ENCODE results near the gene MAN2C1. TPM values are rescaled to one million over a fixed set of nuclear protein-coding genes. Genes with fewer than 3 reads are reported as not detected.

The MAN2C1 gene
- total RNA-seq, 2 donors from 2014 or later, result 186 to 339 TPM

- intact Hi-C loops (cut with DNase I), result no loop called here
- WGBS, 2 donors, result 92 to 93% methylated on average over 11 of the region's 11 CpGs
- Histone ChIP-seq H3K4me3 (no peak overlapping the region), H3K27ac (no peak overlapping the region), H3K4me1 (peaks cover 22% of the 10 kb centered on the region), H3K9me3 (no peaks in the 10 kb centered on the region), H3K36me3 (replicated peaks in 1 of 2; ENCODE audit: insufficient read depth in 1 of 2, low read depth in 2 of 2) (peaks cover 0 to 16% of the 10 kb centered on the region in 2 donors), H3K27me3 (no peaks in the 10 kb centered on the region)
- DNase-seq (no peak), ATAC-seq (no peak)
- no peak for TF ChIP-seq POLR2A (IDR thresholded peaks at IDR 0.05)
- TF ChIP-seq, protein P1, sequence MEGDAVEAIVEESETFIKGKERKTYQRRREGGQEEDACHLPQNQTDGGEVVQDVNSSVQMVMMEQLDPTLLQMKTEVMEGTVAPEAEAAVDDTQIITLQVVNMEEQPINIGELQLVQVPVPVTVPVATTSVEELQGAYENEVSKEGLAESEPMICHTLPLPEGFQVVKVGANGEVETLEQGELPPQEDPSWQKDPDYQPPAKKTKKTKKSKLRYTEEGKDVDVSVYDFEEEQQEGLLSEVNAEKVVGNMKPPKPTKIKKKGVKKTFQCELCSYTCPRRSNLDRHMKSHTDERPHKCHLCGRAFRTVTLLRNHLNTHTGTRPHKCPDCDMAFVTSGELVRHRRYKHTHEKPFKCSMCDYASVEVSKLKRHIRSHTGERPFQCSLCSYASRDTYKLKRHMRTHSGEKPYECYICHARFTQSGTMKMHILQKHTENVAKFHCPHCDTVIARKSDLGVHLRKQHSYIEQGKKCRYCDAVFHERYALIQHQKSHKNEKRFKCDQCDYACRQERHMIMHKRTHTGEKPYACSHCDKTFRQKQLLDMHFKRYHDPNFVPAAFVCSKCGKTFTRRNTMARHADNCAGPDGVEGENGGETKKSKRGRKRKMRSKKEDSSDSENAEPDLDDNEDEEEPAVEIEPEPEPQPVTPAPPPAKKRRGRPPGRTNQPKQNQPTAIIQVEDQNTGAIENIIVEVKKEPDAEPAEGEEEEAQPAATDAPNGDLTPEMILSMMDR (IDR thresholded peaks at IDR 0.05), result no peak
These were observed 3.7 kb upstream of the MAN2C1 start for GRCh38 chr15:75371901-75372688.

- H3K27ac ChIP-seq, result no peak overlapping the region
- H3K4me1 ChIP-seq, result peaks cover 25% of the 10 kb centered on the region
- H3K27me3 ChIP-seq, result no peaks in the 10 kb centered on the region
- no peak overlapping the region for H3K4me3 ChIP-seq
- ATAC-seq (no peak), DNase-seq (no peak)
- H3K9me3 ChIP-seq, result no peaks in the 10 kb centered on the region
- TF ChIP-seq, protein P1 (IDR thresholded peaks at IDR 0.05), result no peak
- no peak for TF ChIP-seq POLR2A (IDR thresholded peaks at IDR 0.05)
- 73 to 91% methylated on average over 1 of the region's 1 CpG for WGBS, 2 donors
- intact Hi-C loops (cut with DNase I), result no loop called here
- H3K36me3 ChIP-seq (replicated peaks in 1 of 2; ENCODE audit: insufficient read depth in 1 of 2, low read depth in 2 of 2), result peaks cover 0 to 14% of the 10 kb centered on the region in 2 donors
These were observed 3.1 kb upstream of the MAN2C1 start for GRCh38 chr15:75371486-75371885.

DNA sequence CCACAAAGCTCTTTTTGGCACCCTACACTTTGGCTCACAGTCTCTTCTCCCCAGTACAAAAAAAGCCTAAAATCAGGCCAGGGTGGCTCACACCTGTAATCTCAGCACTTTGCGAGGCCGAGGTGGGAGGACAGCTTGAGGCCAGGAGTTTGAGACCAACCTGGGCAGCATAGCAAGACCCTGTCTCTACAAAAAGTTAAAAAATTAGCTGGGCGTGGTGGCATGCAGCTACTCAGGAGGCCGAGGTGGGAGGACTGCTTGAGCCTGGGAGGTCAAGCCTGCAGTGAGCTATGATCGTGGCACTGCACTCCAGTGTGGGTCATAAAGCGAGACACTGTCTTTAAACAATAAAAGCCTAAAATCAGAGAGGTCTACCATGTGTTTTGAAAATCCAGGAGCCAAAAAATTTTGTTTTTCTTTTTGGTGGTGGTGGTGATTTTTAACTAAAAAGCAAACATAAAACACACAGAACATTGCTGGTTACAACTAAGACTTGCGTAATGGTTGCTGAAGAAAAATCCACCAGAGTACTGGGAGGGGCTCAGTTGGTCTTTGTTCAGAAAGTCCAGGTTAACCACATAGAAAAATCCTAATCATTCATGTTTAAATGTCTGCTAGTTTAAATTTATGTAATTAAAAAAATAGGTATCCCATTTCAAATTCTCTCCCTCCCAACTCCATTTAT is 1.6 kb upstream of the MAN2C1 start:
- WGBS, 2 donors, result 91 to 94% methylated on average over 7 of the region's 7 CpGs
- TF ChIP-seq, protein P1 (IDR thresholded peaks at IDR 0.05), result no peak
- no peak for TF ChIP-seq POLR2A (IDR thresholded peaks at IDR 0.05)
- intact Hi-C loops (cut with DNase I), result loop anchor here (10.0 kb wide), 1 partner anchor 315 kb away; no protein-coding TSS in a partner anchor
- Histone ChIP-seq H3K36me3 (replicated peaks in 1 of 2; ENCODE audit: insufficient read depth in 1 of 2, low read depth in 2 of 2) (peaks cover 0 to 19% of the 10 kb centered on the region in 2 donors), H3K9me3 (no peaks in the 10 kb centered on the region), H3K27ac (peak overlapping the region in 3 of 4 donors; percentile 97 to 99 (median 99)), H3K4me1 (peaks cover 25% of the 10 kb centered on the region), H3K27me3 (no peaks in the 10 kb centered on the region), H3K4me3 (no peak overlapping the region)
- ATAC-seq (no peak), DNase-seq (no peak)

DNA sequence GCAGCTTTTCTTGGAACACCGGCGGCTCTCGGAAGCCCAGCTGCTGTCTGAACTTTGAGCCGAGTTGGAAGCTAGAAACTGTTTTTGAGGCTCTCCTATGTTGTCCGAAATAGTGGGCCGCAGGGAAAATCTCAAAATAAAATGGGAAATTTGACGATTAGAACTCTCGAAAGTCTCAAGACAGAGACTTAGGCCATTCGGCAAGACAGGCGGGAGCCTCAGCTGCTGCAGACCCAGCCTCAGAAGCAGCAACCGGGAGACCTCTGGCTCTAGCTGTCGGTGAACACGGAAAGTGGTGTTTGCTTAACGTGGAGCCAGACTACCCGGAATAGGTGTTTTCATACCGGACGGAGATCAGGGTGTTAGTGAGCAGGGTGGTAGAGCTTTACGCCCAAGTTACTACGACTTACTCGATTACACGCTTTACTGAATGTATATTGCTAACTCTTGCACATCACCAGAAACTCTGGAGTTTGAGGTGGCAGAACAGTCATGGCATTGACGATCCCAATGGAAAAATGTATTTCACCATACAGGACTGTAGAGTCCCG is 357 bp upstream of the MAN2C1 start:
- ATAC-seq (peak; percentile 8), DNase-seq (no peak)
- peaks cover 0 to 22% of the 10 kb centered on the region in 2 donors for H3K36me3 ChIP-seq (replicated peaks in 1 of 2; ENCODE audit: insufficient read depth in 1 of 2, low read depth in 2 of 2)

More for the DNA sequence above, 357 bp upstream of the MAN2C1 start:
- Histone ChIP-seq H3K4me3 (peak overlapping the region; percentile 82 to 86), H3K9me3 (no peaks in the 10 kb centered on the region), H3K27me3 (no peaks in the 10 kb centered on the region), H3K4me1 (peaks cover 25% of the 10 kb centered on the region), H3K27ac (peak overlapping the region; percentile 97 to 100 (median 99))
- intact Hi-C loops (cut with DNase I), result loop anchor here (10.0 kb wide), 1 partner anchor 316 kb away; no protein-coding TSS in a partner anchor
- no peak for TF ChIP-seq POLR2A (IDR thresholded peaks at IDR 0.05)
- TF ChIP-seq, protein P1 (IDR thresholded peaks at IDR 0.05), result no peak
- 2% methylated on average over 20 to 23 of the region's 23 CpGs for WGBS, 2 donors

All from body of pancreas (tissue), 4 donors.